ENCODE results near the gene TEX28.
"Not testable (repeated sequence)": the region's sequence is repeated elsewhere in the genome, so short reads cannot be mapped to it uniquely, and the experiment has no call there.

GRCh38 chrX:154239982-154240503, 54.9 kb downstream of the TEX28 start:
- TF ChIP-seq CTCF (conservative IDR thresholded peaks at IDR 0.05; ENCODE audit: low read depth in 2 of 2); ZNF114 (CRISPR knock-in tag; IDR thresholded peaks at IDR 0.05); EZH2 (IDR thresholded peaks at IDR 0.05; ENCODE audit: low read depth, unreplicated experiment); CREB1 (CRISPR knock-in tag; IDR thresholded peaks at IDR 0.05; ENCODE audit: low read depth); EZH2phosphoT487 (IDR thresholded peaks at IDR 0.05; ENCODE audit: unreplicated experiment): not testable (repeated sequence)
- TF ChIP-seq, protein P1, sequence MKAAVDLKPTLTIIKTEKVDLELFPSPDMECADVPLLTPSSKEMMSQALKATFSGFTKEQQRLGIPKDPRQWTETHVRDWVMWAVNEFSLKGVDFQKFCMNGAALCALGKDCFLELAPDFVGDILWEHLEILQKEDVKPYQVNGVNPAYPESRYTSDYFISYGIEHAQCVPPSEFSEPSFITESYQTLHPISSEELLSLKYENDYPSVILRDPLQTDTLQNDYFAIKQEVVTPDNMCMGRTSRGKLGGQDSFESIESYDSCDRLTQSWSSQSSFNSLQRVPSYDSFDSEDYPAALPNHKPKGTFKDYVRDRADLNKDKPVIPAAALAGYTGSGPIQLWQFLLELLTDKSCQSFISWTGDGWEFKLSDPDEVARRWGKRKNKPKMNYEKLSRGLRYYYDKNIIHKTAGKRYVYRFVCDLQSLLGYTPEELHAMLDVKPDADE (IDR thresholded peaks at IDR 0.05) = not testable (repeated sequence)
- TF ChIP-seq, protein P2, sequence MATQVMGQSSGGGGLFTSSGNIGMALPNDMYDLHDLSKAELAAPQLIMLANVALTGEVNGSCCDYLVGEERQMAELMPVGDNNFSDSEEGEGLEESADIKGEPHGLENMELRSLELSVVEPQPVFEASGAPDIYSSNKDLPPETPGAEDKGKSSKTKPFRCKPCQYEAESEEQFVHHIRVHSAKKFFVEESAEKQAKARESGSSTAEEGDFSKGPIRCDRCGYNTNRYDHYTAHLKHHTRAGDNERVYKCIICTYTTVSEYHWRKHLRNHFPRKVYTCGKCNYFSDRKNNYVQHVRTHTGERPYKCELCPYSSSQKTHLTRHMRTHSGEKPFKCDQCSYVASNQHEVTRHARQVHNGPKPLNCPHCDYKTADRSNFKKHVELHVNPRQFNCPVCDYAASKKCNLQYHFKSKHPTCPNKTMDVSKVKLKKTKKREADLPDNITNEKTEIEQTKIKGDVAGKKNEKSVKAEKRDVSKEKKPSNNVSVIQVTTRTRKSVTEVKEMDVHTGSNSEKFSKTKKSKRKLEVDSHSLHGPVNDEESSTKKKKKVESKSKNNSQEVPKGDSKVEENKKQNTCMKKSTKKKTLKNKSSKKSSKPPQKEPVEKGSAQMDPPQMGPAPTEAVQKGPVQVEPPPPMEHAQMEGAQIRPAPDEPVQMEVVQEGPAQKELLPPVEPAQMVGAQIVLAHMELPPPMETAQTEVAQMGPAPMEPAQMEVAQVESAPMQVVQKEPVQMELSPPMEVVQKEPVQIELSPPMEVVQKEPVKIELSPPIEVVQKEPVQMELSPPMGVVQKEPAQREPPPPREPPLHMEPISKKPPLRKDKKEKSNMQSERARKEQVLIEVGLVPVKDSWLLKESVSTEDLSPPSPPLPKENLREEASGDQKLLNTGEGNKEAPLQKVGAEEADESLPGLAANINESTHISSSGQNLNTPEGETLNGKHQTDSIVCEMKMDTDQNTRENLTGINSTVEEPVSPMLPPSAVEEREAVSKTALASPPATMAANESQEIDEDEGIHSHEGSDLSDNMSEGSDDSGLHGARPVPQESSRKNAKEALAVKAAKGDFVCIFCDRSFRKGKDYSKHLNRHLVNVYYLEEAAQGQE (IDR thresholded peaks at IDR 0.05; ENCODE audit: unreplicated experiment) = not testable (repeated sequence)
